NT2/D1 (cell line): ENCODE results near the gene CNN2.

ENCODE experiments used
- DNase-seq: peaks from one replicate; pipeline ENCODE4 v3.0.0-alpha.2; 2011; ENCODE audit warnings: low read depth, low spot score
- H3K27me3 ChIP-seq: 2 replicates; pipeline ENCODE4 v1.6.0; 2011; ENCODE audit warnings: mild to moderate bottlenecking; ENCODE audit not compliant: insufficient read length, insufficient read depth
- H3K36me3 ChIP-seq: 2 replicates; pipeline ENCODE4 v1.6.1; 2011; ENCODE audit warnings: mild to moderate bottlenecking, low read length, mixed read lengths; ENCODE audit not compliant: insufficient read depth, insufficient read length
- H3K4me1 ChIP-seq: 2 replicates; pipeline ENCODE4 v1.5.1; 2011; ENCODE audit not compliant: insufficient read depth, insufficient read length
- H3K4me3 ChIP-seq: 2 replicates; pipeline ENCODE4 v1.5.1; 2011; ENCODE audit warnings: low read depth; ENCODE audit not compliant: insufficient read length
- H3K9ac ChIP-seq: 2 replicates; pipeline ENCODE4 v1.6.0; 2011; ENCODE audit warnings: low read depth; ENCODE audit not compliant: insufficient read length
- H3K9me3 ChIP-seq: 2 replicates; pipeline ENCODE4 v1.5.1; 2011; ENCODE audit warnings: mild to moderate bottlenecking, low read length; ENCODE audit not compliant: insufficient read depth
- SUZ12 ChIP-seq: IDR thresholded peaks from 2 replicates; pipeline ENCODE4 v1.6.1; 2011; ENCODE audit not compliant: insufficient read length, insufficient read depth; ENCODE audit errors: extremely low read depth
- YY1 ChIP-seq: IDR thresholded peaks from 2 replicates; pipeline ENCODE4 v1.6.1; 2011; ENCODE audit not compliant: insufficient read length, insufficient read depth
- ZNF274 ChIP-seq: IDR thresholded peaks from 2 replicates; pipeline ENCODE4 v1.6.1; 2011; ENCODE audit warnings: mild to moderate bottlenecking, low read depth, low read length

CNN2 gene

GRCh38 chr19:1004204-1004802, 22.1 kb upstream of the CNN2 start:
- H3K9me3 ChIP-seq: no peaks in the 10 kb centered on the region

GRCh38 chr19:1004803-1005664, 21.4 kb upstream of the CNN2 start:
- DNase-seq: no peak
- Histone ChIP-seq H3K4me1 (peaks cover 5% of the 10 kb centered on the region), H3K4me3 (no peak overlapping the region), H3K9me3 (no peaks in the 10 kb centered on the region), H3K36me3 (peaks cover 31% of the 10 kb centered on the region), H3K27me3 (peaks cover 15% of the 10 kb centered on the region), H3K9ac (no peak overlapping the region)
- no peak for TF ChIP-seq YY1
- no peak for TF ChIP-seq SUZ12
- TF ChIP-seq ZNF274: no peak

More at GRCh38 chr19:1004204-1004802, 22.1 kb upstream of the CNN2 start:
- DNase-seq: no peak
- Histone ChIP-seq H3K4me3 (no peak overlapping the region), H3K4me1 (peaks cover 3% of the 10 kb centered on the region), H3K36me3 (peaks cover 24% of the 10 kb centered on the region), H3K9ac (peak overlapping the region; percentile 21), H3K27me3 (peaks cover 18% of the 10 kb centered on the region)
- TF ChIP-seq ZNF274: no peak
- TF ChIP-seq SUZ12: no peak

- peaks cover 46% of the 10 kb centered on the region for H3K36me3 ChIP-seq
- no peak for TF ChIP-seq ZNF274
- TF ChIP-seq SUZ12: no peak
- TF ChIP-seq YY1: no peak
- H3K9me3 ChIP-seq: no peaks in the 10 kb centered on the region
- H3K27me3 ChIP-seq: peaks cover under 1% of the 10 kb centered on the region
- no peak overlapping the region for H3K9ac ChIP-seq
- H3K4me3 ChIP-seq: no peak overlapping the region
- H3K4me1 ChIP-seq: peaks cover 3% of the 10 kb centered on the region
- DNase-seq: no peak
Measured at GRCh38 chr19:1006711-1007398, 19.6 kb upstream of the CNN2 start.

- Histone ChIP-seq H3K9ac (no peak overlapping the region), H3K36me3 (peaks cover 54% of the 10 kb centered on the region), H3K27me3 (no peaks in the 10 kb centered on the region), H3K4me3 (no peak overlapping the region), H3K4me1 (peaks cover 3% of the 10 kb centered on the region), H3K9me3 (no peaks in the 10 kb centered on the region)
- DNase-seq: no peak
- TF ChIP-seq YY1 (no peak), SUZ12 (no peak), ZNF274 (no peak)
Measured at GRCh38 chr19:1007399-1008251, 18.8 kb upstream of the CNN2 start.

GRCh38 chr19:1008268-1009040, 18.0 kb upstream of the CNN2 start:
- Histone ChIP-seq H3K9me3 (no peaks in the 10 kb centered on the region), H3K4me3 (no peak overlapping the region), H3K9ac (no peak overlapping the region), H3K36me3 (peaks cover 61% of the 10 kb centered on the region), H3K27me3 (no peaks in the 10 kb centered on the region), H3K4me1 (peaks cover 6% of the 10 kb centered on the region)
- TF ChIP-seq SUZ12: no peak
- no peak for TF ChIP-seq YY1
- no peak for TF ChIP-seq ZNF274
- DNase-seq: no peak

- no peak for DNase-seq
- peaks cover 70% of the 10 kb centered on the region for H3K36me3 ChIP-seq
- H3K27me3 ChIP-seq: no peaks in the 10 kb centered on the region
- no peak overlapping the region for H3K4me3 ChIP-seq
- no peak for TF ChIP-seq SUZ12
- no peak for TF ChIP-seq YY1
- no peak for TF ChIP-seq ZNF274
- H3K9ac ChIP-seq: no peak overlapping the region
- no peaks in the 10 kb centered on the region for H3K9me3 ChIP-seq
- H3K4me1 ChIP-seq: peaks cover 6% of the 10 kb centered on the region
Measured at GRCh38 chr19:1009041-1009980, 17.1 kb upstream of the CNN2 start.
